HepG2 (cell line): ENCODE data around the gene PRCP. TPM values are rescaled to one million over a fixed set of nuclear protein-coding genes. Genes with fewer than 3 reads are reported as not detected.
A peak's percentile ranks its signal among the peaks of the same experiment; 100 is the strongest.

Experiments used
- ARID5B ChIP-seq: IDR thresholded peaks from 2 replicates; pipeline ENCODE4 v1.4.0; 2020; ENCODE audit warnings: mild to moderate bottlenecking, missing genetic modification reagents
- ETV5 ChIP-seq: IDR thresholded peaks from 2 replicates; pipeline ENCODE4 v1.6.1; 2018; ENCODE audit warnings: missing biosample characterization, missing genetic modification reagents, inconsistent platforms, borderline replicate concordance
- FOXO1 ChIP-seq: sonication (generic); formaldehyde crosslinking; IDR thresholded peaks from 2 replicates; pipeline ENCODE4 v1.4.0; 2020; ENCODE audit warnings: missing genetic modification reagents
- GLI4 ChIP-seq: sonication (generic); formaldehyde crosslinking; IDR thresholded peaks from 2 replicates; pipeline ENCODE4 v1.5.1; 2020; ENCODE audit warnings: missing genetic modification reagents, mild to moderate bottlenecking, moderate library complexity, borderline replicate concordance
- GLMP ChIP-seq: sonication (generic); formaldehyde crosslinking; IDR thresholded peaks from 2 replicates; pipeline ENCODE4 v1.9.0; 2021; ENCODE audit warnings: missing genetic modification reagents, mild to moderate bottlenecking, borderline replicate concordance
- HNF1B ChIP-seq: sonication (generic); formaldehyde crosslinking; IDR thresholded peaks from 2 replicates; pipeline ENCODE4 v1.5.1; 2020; ENCODE audit warnings: mild to moderate bottlenecking, moderate library complexity, missing genetic modification reagents
- NPAS2 ChIP-seq: sonication (generic); formaldehyde crosslinking; IDR thresholded peaks from 2 replicates; pipeline ENCODE4 v1.8.0; 2022; ENCODE audit warnings: mild to moderate bottlenecking, missing genetic modification reagents, borderline replicate concordance
- RELA ChIP-seq: sonication (generic); formaldehyde crosslinking; IDR thresholded peaks from 2 replicates; pipeline ENCODE4 v1.4.0; 2020; ENCODE audit warnings: missing genetic modification reagents
- RXRA ChIP-seq: sonication (generic); formaldehyde crosslinking; IDR thresholded peaks from 2 replicates; pipeline ENCODE4 v1.5.1; 2020; ENCODE audit warnings: missing genetic modification reagents
- TEAD3 ChIP-seq: optimal IDR thresholded peaks from 2 replicates; pipeline ENCODE3; 2016; ENCODE audit warnings: borderline replicate concordance
- ZHX1 ChIP-seq: sonication (generic); formaldehyde crosslinking; IDR thresholded peaks from 2 replicates; pipeline ENCODE4 v1.8.1; 2022; ENCODE audit warnings: low read depth, mild to moderate bottlenecking, missing genetic modification reagents
- ZMAT3 ChIP-seq: sonication (generic); formaldehyde crosslinking; conservative IDR thresholded peaks from 2 replicates; pipeline ENCODE4 v1.7.0; 2021; ENCODE audit warnings: missing genetic modification reagents
- ZNF430 ChIP-seq: sonication (generic); formaldehyde crosslinking; IDR thresholded peaks from 2 replicates; pipeline ENCODE4 v1.9.0; 2021; ENCODE audit warnings: mild to moderate bottlenecking, missing genetic modification reagents
- ZNF460 ChIP-seq: sonication (generic); formaldehyde crosslinking; IDR thresholded peaks from 2 replicates; pipeline ENCODE4 v1.5.1; 2020; ENCODE audit warnings: missing genetic modification reagents, mild to moderate bottlenecking, borderline replicate concordance
- ZNF615 ChIP-seq: sonication (generic); formaldehyde crosslinking; IDR thresholded peaks from 2 replicates; pipeline ENCODE4 v1.5.0; 2020; ENCODE audit warnings: mild to moderate bottlenecking, missing genetic modification reagents, borderline replicate concordance
- ZNF704 ChIP-seq: sonication (generic); formaldehyde crosslinking; IDR thresholded peaks from 2 replicates; pipeline ENCODE4 v1.8.1; 2023; ENCODE audit warnings: mild to moderate bottlenecking, inconsistent platforms, moderate library complexity, missing genetic modification reagents, borderline replicate concordance
- ZNF891 ChIP-seq: sonication (generic); formaldehyde crosslinking; IDR thresholded peaks from 2 replicates; pipeline ENCODE4 v1.5.0; 2020; ENCODE audit warnings: mild to moderate bottlenecking, missing genetic modification reagents
- polyA plus RNA-seq, 8 experiments: library from polyadenylated mRNA; depleted of rRNA in 3 of 8; stranded (reverse) in 7 of 8; unstranded in 1 of 8; fragments of >200 nt; fragmentation: Illumina TruSeq in 4 of 8; extraction: Trizol in 4 of 8; gene quantifications; 2 replicates each; pipeline versions ENCODE4 v1.2.1 to v1.2.3, GENCODE V29; 2011 to 2016; ENCODE audit warnings: low read depth in 4 of 8, missing spikeins in 1 of 8, mixed read lengths in 1 of 8; ENCODE audit not compliant: insufficient read depth in 1 of 8
- total RNA-seq, 5 experiments: library from RNA; depleted of rRNA; stranded (reverse); fragments of >200 nt; fragmentation: Illumina TruSeq; extraction: Trizol; gene quantifications; 2 replicates each; pipeline ENCODE4 v1.2.3, GENCODE V29; 2016; ENCODE audit warnings: low read depth in 1 of 5

Gene PRCP
- total and polyA plus RNA-seq, 2 of the 13 experiments (the other 11 are each of a cell fraction or from before 2014, with no cell fraction given) = 84.2 to 105 TPM

- TF ChIP-seq ZNF704 (CRISPR knock-in tag) (no peak), ZNF460 (no peak), NPAS2 (no peak), GLI4 (no peak), FOXO1 (no peak), ETV5 (CRISPR knock-in tag) (no peak), ZHX1 (CRISPR knock-in tag) (no peak), ZMAT3 (CRISPR knock-in tag) (no peak), ZNF615 (no peak), RXRA (0 out of 2 replicates have a peak, but pooled peaks have one; percentile 26), ZNF430 (CRISPR knock-in tag) (no peak), RELA (no peak), TEAD3 (CRISPR knock-in tag) (peak; percentile 51), HNF1B (peak; percentile 17; the same call in 1 of the 2 replicates), ZNF891 (CRISPR knock-in tag) (peak; percentile 75), GLMP (CRISPR knock-in tag) (no peak), ARID5B (no peak)
Measured at GRCh38 chr11:82945682-82946081, 45.5 kb upstream of the PRCP start (continued).
